ENCODE measurements around the gene PSMB9. TPM values are rescaled to one million over a fixed set of nuclear protein-coding genes. Genes with fewer than 3 reads are reported as not detected.

Gene PSMB9
- total and polyA plus RNA-seq, 9 of the 15 experiments (the other 6 are each of a cell fraction or from before 2014, with no cell fraction given), result 1.1 to 3.7 (median 2.4) TPM

- no peaks in the 10 kb centered on the region; a peak in 1 of 5 replicates for H3K27me3 ChIP-seq (ENCODE audit: control insufficient read depth in 2 of 2, insufficient read depth in 2 of 2, low read length in 2 of 2)
- intact Hi-C loops (cut with micrococcal nuclease) (no loop called here), in situ Hi-C loops (cut with MboI) (no loop called here)
- H3K9me1 ChIP-seq (ENCODE audit: control insufficient read depth, insufficient read depth, low read length), result peaks cover 3% of the 10 kb centered on the region
- no peaks in the 10 kb centered on the region for H3K36me3 ChIP-seq (ENCODE audit: control insufficient read depth, insufficient read depth, low read length)
- TF ChIP-seq ZNF140 (CRISPR knock-in tag; IDR thresholded peaks at IDR 0.05), result no peak
- TF ChIP-seq KDM2B (CRISPR knock-in tag; IDR thresholded peaks at IDR 0.05), result no peak
- TF ChIP-seq ZNF174 (CRISPR knock-in tag; IDR thresholded peaks at IDR 0.05), result no peak
- TF ChIP-seq ZBTB17 (CRISPR knock-in tag; IDR thresholded peaks at IDR 0.05), result no peak
- no peaks in the 10 kb centered on the region for H3K9me3 ChIP-seq (replicated peaks; ENCODE audit: control insufficient read depth, insufficient read depth, low read depth, low read length)
- no peaks in the 10 kb centered on the region for H3K79me2 ChIP-seq (ENCODE audit: control insufficient read depth, insufficient read depth, low read length)
- 5% methylated on average over 2 of the region's 2 CpGs for WGBS (ENCODE audit: insufficient coverage, low coverage, missing lambda C conversion rate)
- POLR2A ChIA-PET, result no interaction called here
- no peak overlapping the region for H3K4me2 ChIP-seq (ENCODE audit: insufficient read depth, low read length)
- CTCF ChIA-PET (ENCODE audit: low intra/inter-chr PET ratio), result no interaction called here
- no peak overlapping the region for H2AFZ ChIP-seq (ENCODE audit: low read depth, low read length)
- DNase-seq (ENCODE audit: extremely low read depth in 1 of 4, low spot score in 3 of 4) (no peak), FAIRE-seq (no peak), ATAC-seq (no peak)
- no peaks in the 10 kb centered on the region; a peak in 1 of 5 replicates for H3K4me1 ChIP-seq (replicated peaks in 1 of 2; ENCODE audit: control insufficient read depth in 2 of 2, insufficient read depth in 2 of 2, low read length in 2 of 2)
- H3K9ac ChIP-seq (ENCODE audit: insufficient read depth in 1 of 2, low read depth in 2 of 2, low read length in 2 of 2), result no peak overlapping the region
- no TSS peak for BruUV-seq (replicated peaks)
- no peaks in the 10 kb centered on the region for H4K20me1 ChIP-seq (replicated peaks; ENCODE audit: control insufficient read depth, insufficient read depth, low read length)
- no peak overlapping the region for H3K4me3 ChIP-seq
- H3K27ac ChIP-seq (ENCODE audit: extremely low read depth, low read depth, low read length), result no peak overlapping the region
Observed at GRCh38 chr6:32818867-32819266, 35.1 kb upstream of the PSMB9 start.

GRCh38 chr6:32819729-32820128 is 34.3 kb upstream of the PSMB9 start:
- POLR2A ChIA-PET, result interaction anchor here (1.2 kb wide), 1 partner anchor 152 kb away, joined by 6 read pairs; no protein-coding TSS in a partner anchor
- no peak for FAIRE-seq
- TF ChIP-seq MAFF (IDR thresholded peaks at IDR 0.05; ENCODE audit: low read length) (peak; percentile 67), ZNF76 (CRISPR knock-in tag; IDR thresholded peaks at IDR 0.05; ENCODE audit: borderline replicate concordance) (no peak), KAT2B (IDR thresholded peaks at IDR 0.05; ENCODE audit: low read depth, low read length) (no peak), NFE2L1 (tag; IDR thresholded peaks at IDR 0.05; ENCODE audit: borderline replicate concordance, low read depth) (peak; percentile 82), ZNF316 (IDR thresholded peaks at IDR 0.05) (peak; percentile 83), MAFK (IDR thresholded peaks at IDR 0.05; ENCODE audit: low read length) (peak; percentile 41; the same call in 1 of the 2 replicates), NFE2 (IDR thresholded peaks at IDR 0.05; ENCODE audit: low read depth) (peak; percentile 77), PURB (CRISPR knock-in tag; IDR thresholded peaks at IDR 0.05; ENCODE audit: low read depth) (no peak), MAFG (tag; conservative IDR thresholded peaks at IDR 0.05) (peak; percentile 93), DEAF1 (CRISPR knock-in tag; IDR thresholded peaks at IDR 0.05) (no peak), C11orf30 (IDR thresholded peaks at IDR 0.05; ENCODE audit: low read depth) (peak; percentile 79), POLR2AphosphoS5 (IDR thresholded peaks at IDR 0.05; ENCODE audit: control insufficient read depth, insufficient read depth, low read depth, low read length) (no peak), BACH1 (tag; IDR thresholded peaks at IDR 0.05) (peak; percentile 59; the same call in 1 of the 2 replicates), THRAP3 (IDR thresholded peaks at IDR 0.05; ENCODE audit: borderline replicate concordance) (no peak)

More at GRCh38 chr6:32819729-32820128, 34.3 kb upstream of the PSMB9 start:
- no peak overlapping the region for H3K27ac ChIP-seq (ENCODE audit: extremely low read depth, low read depth, low read length)
- 0 out of 2 replicates have a peak overlapping the region, but pooled peaks have one; percentile 29 for H2AFZ ChIP-seq (ENCODE audit: low read depth, low read length)
- H3K36me3 ChIP-seq (ENCODE audit: control insufficient read depth, insufficient read depth, low read length), result no peaks in the 10 kb centered on the region
- no peaks in the 10 kb centered on the region; a peak in 1 of 5 replicates for H3K27me3 ChIP-seq (ENCODE audit: control insufficient read depth in 2 of 2, insufficient read depth in 2 of 2, low read length in 2 of 2)
- H3K9me1 ChIP-seq (ENCODE audit: control insufficient read depth, insufficient read depth, low read length), result no peaks in the 10 kb centered on the region
- H3K4me2 ChIP-seq (ENCODE audit: insufficient read depth, low read length), result no peak overlapping the region
- no peaks in the 10 kb centered on the region for H3K9me3 ChIP-seq (replicated peaks; ENCODE audit: control insufficient read depth, insufficient read depth, low read depth, low read length)
- H4K20me1 ChIP-seq (replicated peaks; ENCODE audit: control insufficient read depth, insufficient read depth, low read length), result no peaks in the 10 kb centered on the region
- intact Hi-C loops (cut with micrococcal nuclease), result no loop called here
- no peaks in the 10 kb centered on the region; a peak in 1 of 5 replicates for H3K4me1 ChIP-seq (replicated peaks in 1 of 2; ENCODE audit: control insufficient read depth in 2 of 2, insufficient read depth in 2 of 2, low read length in 2 of 2)
- H3K79me2 ChIP-seq (ENCODE audit: control insufficient read depth, insufficient read depth, low read length), result no peaks in the 10 kb centered on the region
- 10% methylated on average over 3 of the region's 3 CpGs for WGBS (ENCODE audit: insufficient coverage, low coverage, missing lambda C conversion rate)
- H3K4me3 ChIP-seq, result no peak overlapping the region
- no TSS peak for BruUV-seq (replicated peaks)
- peak in 1 of 4 experiments; percentile 11 for DNase-seq (ENCODE audit: extremely low read depth in 1 of 4, low spot score in 3 of 4)
- in situ Hi-C loops (cut with MboI), result no loop called here
- ATAC-seq, result peak; percentile 57
- no peak overlapping the region for H3K9ac ChIP-seq (ENCODE audit: insufficient read depth in 1 of 2, low read depth in 2 of 2, low read length in 2 of 2)
- CTCF ChIA-PET (ENCODE audit: low intra/inter-chr PET ratio), result no interaction called here

Measured in K562 (cell line).